ENCODE results near the gene ZNF792. TPM values are rescaled to one million over a fixed set of nuclear protein-coding genes. Genes with fewer than 3 reads are reported as not detected.

The ZNF792 gene
- total RNA-seq, 1 experiment from 2014 or later = 15.4 TPM

GRCh38 chr19:35005256-35005977, 41.4 kb upstream of the ZNF792 start:
- Histone ChIP-seq H3K9me3 (ENCODE audit: low read depth, low read length, poor library complexity, severe bottlenecking) (no peaks in the 10 kb centered on the region), H3K27ac (ENCODE audit: low read depth, low read length, poor library complexity, severe bottlenecking) (no peak overlapping the region), H3K36me3 (ENCODE audit: insufficient read depth, low read length, poor library complexity, severe bottlenecking) (peaks cover 44% of the 10 kb centered on the region), H3K4me3 (ENCODE audit: low read depth, low read length, poor library complexity, severe bottlenecking) (no peak overlapping the region), H3K4me1 (ENCODE audit: insufficient read depth, low read length, poor library complexity, severe bottlenecking) (peaks cover 7% of the 10 kb centered on the region), H3K27me3 (replicated peaks; ENCODE audit: insufficient read depth, low read depth, low read length, poor library complexity) (no peaks in the 10 kb centered on the region)
- no peak for TF ChIP-seq EZH2 (IDR thresholded peaks at IDR 0.05; ENCODE audit: borderline replicate concordance, low read depth, low read length, poor library complexity, severe bottlenecking)
- no peak for TF ChIP-seq CTCF (conservative IDR thresholded peaks at IDR 0.05; ENCODE audit: low read depth, low read length)
- ChIA-PET CTCF (no interaction called here), POLR2A (ENCODE audit: low non-redundant PET) (interaction anchor here (0.6 kb wide), 1 partner anchor 1226 kb away, joined by 3 read pairs; no protein-coding TSS in a partner anchor)
- no peak for DNase-seq (ENCODE audit: low spot score)
- no TSS peak for BruUV-seq (replicated peaks)
- intact Hi-C loops (cut with micrococcal nuclease; ENCODE audit: unreplicated experiment) = no loop called here

- intact Hi-C loops (cut with micrococcal nuclease; ENCODE audit: unreplicated experiment) = no loop called here
- ChIA-PET CTCF (no interaction called here), POLR2A (ENCODE audit: low non-redundant PET) (no interaction called here)
- H3K36me3 ChIP-seq (ENCODE audit: insufficient read depth, low read length, poor library complexity, severe bottlenecking) = peaks cover 37% of the 10 kb centered on the region
- no peak for DNase-seq (ENCODE audit: low spot score)
- no peaks in the 10 kb centered on the region for H3K9me3 ChIP-seq (ENCODE audit: low read depth, low read length, poor library complexity, severe bottlenecking)
- no peak overlapping the region for H3K4me3 ChIP-seq (ENCODE audit: low read depth, low read length, poor library complexity, severe bottlenecking)
- no peak overlapping the region for H3K27ac ChIP-seq (ENCODE audit: low read depth, low read length, poor library complexity, severe bottlenecking)
- TF ChIP-seq EZH2 (IDR thresholded peaks at IDR 0.05; ENCODE audit: borderline replicate concordance, low read depth, low read length, poor library complexity, severe bottlenecking) = no peak
- no peak for TF ChIP-seq CTCF (conservative IDR thresholded peaks at IDR 0.05; ENCODE audit: low read depth, low read length)
- H3K27me3 ChIP-seq (replicated peaks; ENCODE audit: insufficient read depth, low read depth, low read length, poor library complexity) = no peaks in the 10 kb centered on the region
- H3K4me1 ChIP-seq (ENCODE audit: insufficient read depth, low read length, poor library complexity, severe bottlenecking) = peaks cover 10% of the 10 kb centered on the region
- BruUV-seq (replicated peaks) = no TSS peak
Observed at GRCh38 chr19:35004517-35005255, 40.7 kb upstream of the ZNF792 start.

GRCh38 chr19:35002037-35002535, 38.1 kb upstream of the ZNF792 start:
- no peak for TF ChIP-seq EZH2 (IDR thresholded peaks at IDR 0.05; ENCODE audit: borderline replicate concordance, low read depth, low read length, poor library complexity, severe bottlenecking)
- no peak for TF ChIP-seq CTCF (conservative IDR thresholded peaks at IDR 0.05; ENCODE audit: low read depth, low read length)
- no TSS peak for BruUV-seq (replicated peaks)
- Histone ChIP-seq H3K4me3 (ENCODE audit: low read depth, low read length, poor library complexity, severe bottlenecking) (no peak overlapping the region), H3K27ac (ENCODE audit: low read depth, low read length, poor library complexity, severe bottlenecking) (no peak overlapping the region), H3K36me3 (ENCODE audit: insufficient read depth, low read length, poor library complexity, severe bottlenecking) (peaks cover 27% of the 10 kb centered on the region), H3K4me1 (ENCODE audit: insufficient read depth, low read length, poor library complexity, severe bottlenecking) (peaks cover 16% of the 10 kb centered on the region), H3K9me3 (ENCODE audit: low read depth, low read length, poor library complexity, severe bottlenecking) (no peaks in the 10 kb centered on the region), H3K27me3 (replicated peaks; ENCODE audit: insufficient read depth, low read depth, low read length, poor library complexity) (no peaks in the 10 kb centered on the region)
- no peak for DNase-seq (ENCODE audit: low spot score)
- intact Hi-C loops (cut with micrococcal nuclease; ENCODE audit: unreplicated experiment) = no loop called here
- CTCF ChIA-PET = no interaction called here
- POLR2A ChIA-PET (ENCODE audit: low non-redundant PET) = no interaction called here

Measured in A673 (cell line).